ENCODE results near the gene CDK9. TPM values are rescaled to one million over a fixed set of nuclear protein-coding genes. Genes with fewer than 3 reads are reported as not detected.
"Not testable (repeated sequence)": the region's sequence is repeated elsewhere in the genome, so short reads cannot be mapped to it uniquely, and the experiment has no call there.

Gene CDK9
- total RNA-seq, 1 experiment from 2014 or later, result 68.0 TPM

DNA sequence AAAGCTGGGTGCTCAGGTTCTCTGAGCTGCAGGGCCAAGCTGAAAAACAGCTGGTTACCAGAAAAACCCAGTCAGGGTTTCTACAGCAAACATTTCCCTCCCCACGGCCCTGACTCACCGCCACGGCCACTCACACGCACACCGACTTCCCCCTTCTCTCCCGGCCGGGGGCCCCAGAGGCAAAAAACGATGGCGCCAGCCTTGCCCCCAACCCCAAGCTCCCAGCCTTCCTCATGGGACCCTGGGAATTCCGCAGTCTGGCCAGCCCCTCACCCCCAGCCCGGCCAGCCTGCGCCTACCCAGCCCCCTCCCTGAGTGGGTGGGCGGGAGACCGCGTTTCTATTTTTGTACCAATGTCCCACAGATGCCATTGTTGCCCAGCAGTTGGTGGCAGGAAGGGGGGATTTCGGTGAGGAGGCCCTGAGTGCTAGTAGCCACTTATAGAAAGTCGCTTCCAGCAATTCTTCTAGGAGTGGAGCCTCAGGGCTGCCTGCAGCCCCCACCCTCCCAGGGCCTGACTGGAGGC is 50.2 kb downstream of the CDK9 start:
- intact Hi-C loops (cut with micrococcal nuclease; ENCODE audit: unreplicated experiment), result no loop called here
- POLR2A ChIA-PET (ENCODE audit: low non-redundant PET), result no interaction called here
- Histone ChIP-seq H3K27ac (ENCODE audit: low read depth, low read length, poor library complexity, severe bottlenecking) (no peak overlapping the region), H3K4me3 (ENCODE audit: low read depth, low read length, poor library complexity, severe bottlenecking) (no peak overlapping the region), H3K9me3 (ENCODE audit: low read depth, low read length, poor library complexity, severe bottlenecking) (no peaks in the 10 kb centered on the region), H3K4me1 (ENCODE audit: insufficient read depth, low read length, poor library complexity, severe bottlenecking) (no peaks in the 10 kb centered on the region), H3K36me3 (ENCODE audit: insufficient read depth, low read length, poor library complexity, severe bottlenecking) (no peaks in the 10 kb centered on the region), H3K27me3 (replicated peaks; ENCODE audit: insufficient read depth, low read depth, low read length, poor library complexity) (no peaks in the 10 kb centered on the region)
- TF ChIP-seq, protein P1, sequence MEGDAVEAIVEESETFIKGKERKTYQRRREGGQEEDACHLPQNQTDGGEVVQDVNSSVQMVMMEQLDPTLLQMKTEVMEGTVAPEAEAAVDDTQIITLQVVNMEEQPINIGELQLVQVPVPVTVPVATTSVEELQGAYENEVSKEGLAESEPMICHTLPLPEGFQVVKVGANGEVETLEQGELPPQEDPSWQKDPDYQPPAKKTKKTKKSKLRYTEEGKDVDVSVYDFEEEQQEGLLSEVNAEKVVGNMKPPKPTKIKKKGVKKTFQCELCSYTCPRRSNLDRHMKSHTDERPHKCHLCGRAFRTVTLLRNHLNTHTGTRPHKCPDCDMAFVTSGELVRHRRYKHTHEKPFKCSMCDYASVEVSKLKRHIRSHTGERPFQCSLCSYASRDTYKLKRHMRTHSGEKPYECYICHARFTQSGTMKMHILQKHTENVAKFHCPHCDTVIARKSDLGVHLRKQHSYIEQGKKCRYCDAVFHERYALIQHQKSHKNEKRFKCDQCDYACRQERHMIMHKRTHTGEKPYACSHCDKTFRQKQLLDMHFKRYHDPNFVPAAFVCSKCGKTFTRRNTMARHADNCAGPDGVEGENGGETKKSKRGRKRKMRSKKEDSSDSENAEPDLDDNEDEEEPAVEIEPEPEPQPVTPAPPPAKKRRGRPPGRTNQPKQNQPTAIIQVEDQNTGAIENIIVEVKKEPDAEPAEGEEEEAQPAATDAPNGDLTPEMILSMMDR (conservative IDR thresholded peaks at IDR 0.05; ENCODE audit: low read depth, low read length), result no peak
- no peak for TF ChIP-seq EZH2 (IDR thresholded peaks at IDR 0.05; ENCODE audit: borderline replicate concordance, low read depth, low read length, poor library complexity, severe bottlenecking)
- CTCF ChIA-PET, result no interaction called here
- no TSS peak for BruUV-seq (replicated peaks)
- DNase-seq (ENCODE audit: low spot score), result no peak

DNA sequence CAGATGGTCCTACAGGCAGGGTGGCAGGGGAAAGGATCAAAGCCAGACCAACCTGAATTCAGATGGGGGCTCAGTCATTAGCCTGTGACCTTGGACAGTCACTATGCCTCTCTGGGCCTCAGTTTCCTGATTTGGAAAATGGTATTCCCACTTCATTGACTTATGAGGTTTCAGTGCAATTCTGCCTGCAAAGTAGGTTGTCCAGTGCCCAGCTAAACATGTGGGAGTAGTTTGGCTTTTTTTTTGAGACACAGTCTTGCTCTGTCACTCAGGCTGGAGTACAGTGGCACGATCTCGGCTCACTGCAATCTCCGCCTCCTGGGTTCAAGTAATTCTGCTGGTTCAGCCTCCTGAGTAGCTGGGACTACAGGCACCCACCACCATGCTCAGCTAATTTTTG is 50.7 kb downstream of the CDK9 start:
- H3K9me3 ChIP-seq (ENCODE audit: low read depth, low read length, poor library complexity, severe bottlenecking); H3K27ac ChIP-seq (ENCODE audit: low read depth, low read length, poor library complexity, severe bottlenecking); intact Hi-C loops (cut with micrococcal nuclease; ENCODE audit: unreplicated experiment); POLR2A ChIA-PET (ENCODE audit: low non-redundant PET); H3K27me3 ChIP-seq (replicated peaks; ENCODE audit: insufficient read depth, low read depth, low read length, poor library complexity); H3K4me1 ChIP-seq (ENCODE audit: insufficient read depth, low read length, poor library complexity, severe bottlenecking); CTCF ChIA-PET; H3K4me3 ChIP-seq (ENCODE audit: low read depth, low read length, poor library complexity, severe bottlenecking); DNase-seq (ENCODE audit: low spot score); BruUV-seq (replicated peaks); H3K36me3 ChIP-seq (ENCODE audit: insufficient read depth, low read length, poor library complexity, severe bottlenecking): not testable (repeated sequence)

DNA sequence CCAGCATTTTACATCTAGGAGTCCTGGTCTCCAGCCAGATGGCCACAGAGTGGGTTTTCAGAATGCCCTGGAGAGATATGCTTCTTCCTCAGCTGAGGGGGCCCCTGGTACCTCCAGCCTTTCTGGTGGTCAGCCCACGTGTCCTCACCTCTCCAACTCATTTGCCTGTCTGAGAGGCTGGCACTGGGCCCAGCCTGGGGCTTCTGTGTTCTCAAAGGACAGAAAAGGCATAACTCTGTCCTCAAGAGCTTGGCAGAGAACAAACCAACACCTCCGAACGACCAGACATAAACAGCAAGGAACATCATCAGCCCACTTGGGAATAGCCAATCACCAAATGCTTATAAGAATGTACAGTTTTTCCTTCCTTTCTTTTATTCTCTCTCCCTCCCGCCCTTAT is 51.5 kb downstream of the CDK9 start:
- Histone ChIP-seq H3K36me3 (ENCODE audit: insufficient read depth, low read length, poor library complexity, severe bottlenecking) (no peaks in the 10 kb centered on the region), H3K27ac (ENCODE audit: low read depth, low read length, poor library complexity, severe bottlenecking) (no peak overlapping the region), H3K27me3 (replicated peaks; ENCODE audit: insufficient read depth, low read depth, low read length, poor library complexity) (no peaks in the 10 kb centered on the region), H3K9me3 (ENCODE audit: low read depth, low read length, poor library complexity, severe bottlenecking) (no peaks in the 10 kb centered on the region), H3K4me3 (ENCODE audit: low read depth, low read length, poor library complexity, severe bottlenecking) (no peak overlapping the region), H3K4me1 (ENCODE audit: insufficient read depth, low read length, poor library complexity, severe bottlenecking) (no peaks in the 10 kb centered on the region)
- CTCF ChIA-PET, result no interaction called here
- BruUV-seq (replicated peaks), result no TSS peak
- POLR2A ChIA-PET (ENCODE audit: low non-redundant PET), result no interaction called here
- no peak for TF ChIP-seq EZH2 (IDR thresholded peaks at IDR 0.05; ENCODE audit: borderline replicate concordance, low read depth, low read length, poor library complexity, severe bottlenecking)
- TF ChIP-seq, protein P1 (conservative IDR thresholded peaks at IDR 0.05; ENCODE audit: low read depth, low read length), result no peak
- DNase-seq (ENCODE audit: low spot score), result no peak
- intact Hi-C loops (cut with micrococcal nuclease; ENCODE audit: unreplicated experiment), result no loop called here

DNA sequence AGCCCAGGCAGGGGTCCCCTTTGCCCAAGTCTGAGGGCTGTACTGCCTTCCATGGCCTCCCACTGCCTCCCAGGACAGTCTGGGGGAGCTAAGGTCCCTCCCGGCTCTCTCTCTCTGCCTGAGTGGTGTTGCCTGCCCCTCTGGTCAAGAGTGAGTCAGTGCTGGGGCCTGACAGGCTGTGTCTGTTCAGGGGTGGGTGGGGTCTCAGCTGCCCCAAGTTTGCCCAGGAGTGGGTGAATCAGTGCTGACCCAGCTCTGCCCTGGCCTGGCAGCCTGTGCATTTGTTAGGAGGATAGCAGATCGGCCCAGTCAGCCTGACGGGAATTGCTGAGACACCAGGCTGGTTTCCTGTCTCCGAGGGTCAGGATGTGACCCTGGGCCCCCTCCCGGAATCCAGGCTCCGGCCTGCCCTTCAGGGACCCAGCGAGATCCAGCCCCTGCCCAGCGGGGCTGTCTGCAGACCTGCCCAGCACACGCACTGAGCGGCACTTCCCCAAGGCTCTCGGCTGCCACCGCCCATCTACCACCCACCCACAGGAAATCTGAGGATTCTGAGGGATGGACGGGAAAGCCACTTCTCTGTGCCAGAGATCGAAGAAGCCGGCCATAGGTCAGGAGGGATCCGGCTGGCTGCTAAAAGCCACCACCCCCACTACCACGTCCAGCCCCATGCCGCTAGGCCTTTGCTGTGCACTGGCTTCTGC is 52.7 kb downstream of the CDK9 start:
- CTCF ChIA-PET, result no interaction called here
- no peak for DNase-seq (ENCODE audit: low spot score)
- TF ChIP-seq, protein P1 (conservative IDR thresholded peaks at IDR 0.05; ENCODE audit: low read depth, low read length), result no peak
- TF ChIP-seq EZH2 (IDR thresholded peaks at IDR 0.05; ENCODE audit: borderline replicate concordance, low read depth, low read length, poor library complexity, severe bottlenecking), result no peak
- Histone ChIP-seq H3K4me3 (ENCODE audit: low read depth, low read length, poor library complexity, severe bottlenecking) (no peak overlapping the region), H3K27ac (ENCODE audit: low read depth, low read length, poor library complexity, severe bottlenecking) (no peak overlapping the region), H3K36me3 (ENCODE audit: insufficient read depth, low read length, poor library complexity, severe bottlenecking) (no peaks in the 10 kb centered on the region), H3K9me3 (ENCODE audit: low read depth, low read length, poor library complexity, severe bottlenecking) (no peaks in the 10 kb centered on the region), H3K4me1 (ENCODE audit: insufficient read depth, low read length, poor library complexity, severe bottlenecking) (no peaks in the 10 kb centered on the region), H3K27me3 (replicated peaks; ENCODE audit: insufficient read depth, low read depth, low read length, poor library complexity) (no peaks in the 10 kb centered on the region)
- intact Hi-C loops (cut with micrococcal nuclease; ENCODE audit: unreplicated experiment), result no loop called here
- no TSS peak for BruUV-seq (replicated peaks)
- POLR2A ChIA-PET (ENCODE audit: low non-redundant PET), result no interaction called here
